WTC11 (cell line): Measurements from ENCODE around the gene TNIK.

Experiments used
- CBFB ChIP-seq: sonication (generic); formaldehyde crosslinking; IDR thresholded peaks from 2 replicates; pipeline ENCODE4 v1.8.1; 2022; ENCODE audit warnings: mild to moderate bottlenecking, low read depth, missing genetic modification reagents
- CTCF ChIP-seq: fragments of 200-600 bp; IDR thresholded peaks from 2 replicates; pipeline ENCODE4 v1.8.0; 2022; ENCODE audit warnings: antibody characterized with exemption
- E2F5 ChIP-seq: sonication (generic); formaldehyde crosslinking; IDR thresholded peaks from 2 replicates; pipeline ENCODE4 v1.8.1; 2022; ENCODE audit warnings: mild to moderate bottlenecking, moderate library complexity, missing genetic modification reagents
- MAX ChIP-seq: sonication (generic); formaldehyde crosslinking; IDR thresholded peaks from 2 replicates; pipeline ENCODE4 v1.8.0; 2022; ENCODE audit warnings: mild to moderate bottlenecking, missing genetic modification reagents
- MYBL2 ChIP-seq: sonication (generic); formaldehyde crosslinking; IDR thresholded peaks from 2 replicates; pipeline ENCODE4 v1.8.1; 2023; ENCODE audit warnings: mild to moderate bottlenecking, moderate library complexity, missing genetic modification reagents
- USF2 ChIP-seq: sonication (generic); formaldehyde crosslinking; IDR thresholded peaks from 2 replicates; pipeline ENCODE4 v1.8.1; 2023; ENCODE audit warnings: mild to moderate bottlenecking, missing genetic modification reagents, moderate library complexity
- ZBTB21 ChIP-seq: sonication (generic); formaldehyde crosslinking; IDR thresholded peaks from 2 replicates; pipeline ENCODE4 v1.8.1; 2023; ENCODE audit warnings: mild to moderate bottlenecking, missing genetic modification reagents, borderline replicate concordance
- ZNF121 ChIP-seq: sonication (generic); formaldehyde crosslinking; IDR thresholded peaks from 2 replicates; pipeline ENCODE4 v1.8.0; 2023; ENCODE audit warnings: missing genetic modification reagents
- ZNF219 ChIP-seq: sonication (generic); formaldehyde crosslinking; IDR thresholded peaks from 2 replicates; pipeline ENCODE4 v1.8.0; 2023; ENCODE audit warnings: missing genetic modification reagents, mild to moderate bottlenecking, borderline replicate concordance

GRCh38 chr3:171373711-171374110, 86.5 kb downstream of the TNIK start:
- TF ChIP-seq USF2 (CRISPR knock-in tag) (no peak), CTCF (no peak), CBFB (no peak), ZBTB21 (CRISPR knock-in tag) (no peak), ZNF219 (CRISPR knock-in tag) (no peak), E2F5 (no peak), MAX (CRISPR knock-in tag) (no peak), ZNF121 (CRISPR knock-in tag) (no peak), MYBL2 (no peak)
